ENCODE results near the gene OR52W1. TPM values are rescaled to one million over a fixed set of nuclear protein-coding genes. Genes with fewer than 3 reads are reported as not detected.

OR52W1 gene
- total RNA-seq, 1 donor from 2014 or later, result not detected

- Mint-ChIP-seq H3K27me3 (ENCODE audit: low read depth) (no peaks in the 10 kb centered on the region), H3K4me3 (no peak overlapping the region), H3K27ac (ENCODE audit: unreplicated experiment) (no peak overlapping the region), H3K9me3 (no peaks in the 10 kb centered on the region), H3K4me1 (peaks cover 6% of the 10 kb centered on the region), H3K36me3 (ENCODE audit: low read depth) (peaks cover 3% of the 10 kb centered on the region)
- DNase-seq (ENCODE audit: low read depth, low spot score), result no peak
- no peak for TF ChIP-seq CTCF (conservative IDR thresholded peaks at IDR 0.05)
Observed at GRCh38 chr11:6200975-6201374, 2.0 kb downstream of the OR52W1 start.

GRCh38 chr11:6201481-6201880 lies 2.5 kb downstream of the OR52W1 start:
- H3K36me3 Mint-ChIP-seq (ENCODE audit: low read depth), result peaks cover 3% of the 10 kb centered on the region
- TF ChIP-seq CTCF (conservative IDR thresholded peaks at IDR 0.05), result no peak

GRCh38 chr11:6202041-6202440 lies 3.0 kb downstream of the OR52W1 start:
- Mint-ChIP-seq H3K9me3 (no peaks in the 10 kb centered on the region), H3K36me3 (ENCODE audit: low read depth) (peaks cover 3% of the 10 kb centered on the region), H3K4me1 (peaks cover 6% of the 10 kb centered on the region), H3K4me3 (no peak overlapping the region), H3K27me3 (ENCODE audit: low read depth) (no peaks in the 10 kb centered on the region), H3K27ac (ENCODE audit: unreplicated experiment) (no peak overlapping the region)
- TF ChIP-seq CTCF (conservative IDR thresholded peaks at IDR 0.05), result no peak
- no peak for DNase-seq (ENCODE audit: low read depth, low spot score)

More at GRCh38 chr11:6201481-6201880, 2.5 kb downstream of the OR52W1 start:
- H3K27me3 Mint-ChIP-seq (ENCODE audit: low read depth), result no peaks in the 10 kb centered on the region
- H3K9me3 Mint-ChIP-seq, result no peaks in the 10 kb centered on the region
- H3K4me3 Mint-ChIP-seq, result no peak overlapping the region
- peaks cover 6% of the 10 kb centered on the region for H3K4me1 Mint-ChIP-seq
- no peak overlapping the region for H3K27ac Mint-ChIP-seq (ENCODE audit: unreplicated experiment)
- DNase-seq (ENCODE audit: low read depth, low spot score), result no peak

GRCh38 chr11:6203327-6203726 lies 4.3 kb downstream of the OR52W1 start:
- Mint-ChIP-seq H3K4me3 (no peak overlapping the region), H3K27me3 (ENCODE audit: low read depth) (no peaks in the 10 kb centered on the region), H3K27ac (ENCODE audit: unreplicated experiment) (no peak overlapping the region), H3K4me1 (peaks cover 6% of the 10 kb centered on the region), H3K9me3 (no peaks in the 10 kb centered on the region), H3K36me3 (ENCODE audit: low read depth) (peaks cover 3% of the 10 kb centered on the region)
- no peak for TF ChIP-seq CTCF (conservative IDR thresholded peaks at IDR 0.05)
- no peak for DNase-seq (ENCODE audit: low read depth, low spot score)

- H3K9me3 Mint-ChIP-seq, result no peaks in the 10 kb centered on the region
- no peak for TF ChIP-seq CTCF (conservative IDR thresholded peaks at IDR 0.05)
- no peak overlapping the region for H3K4me3 Mint-ChIP-seq
- peaks cover 8% of the 10 kb centered on the region for H3K36me3 Mint-ChIP-seq (ENCODE audit: low read depth)
- peaks cover 6% of the 10 kb centered on the region for H3K4me1 Mint-ChIP-seq
- H3K27me3 Mint-ChIP-seq (ENCODE audit: low read depth), result no peaks in the 10 kb centered on the region
- H3K27ac Mint-ChIP-seq (ENCODE audit: unreplicated experiment), result no peak overlapping the region
- DNase-seq (ENCODE audit: low read depth, low spot score), result no peak
Observed at GRCh38 chr11:6204706-6205105, 5.7 kb downstream of the OR52W1 start.

GRCh38 chr11:6205366-6205765 lies 6.3 kb downstream of the OR52W1 start, which contains the start of gene C11orf42:
TSS of gene C11orf42 (plus strand) at chr11:6205557. CDS start at chr11:6205616, 59 bp downstream.
- Mint-ChIP-seq H3K36me3 (ENCODE audit: low read depth) (peaks cover 8% of the 10 kb centered on the region), H3K27me3 (ENCODE audit: low read depth) (no peaks in the 10 kb centered on the region), H3K4me3 (no peak within 1 kb of the TSS), H3K4me1 (peaks cover 6% of the 10 kb centered on the region), H3K9me3 (no peaks in the 10 kb centered on the region), H3K27ac (ENCODE audit: unreplicated experiment) (no peak within 1 kb of the TSS)
- no peak for TF ChIP-seq CTCF (conservative IDR thresholded peaks at IDR 0.05)
- DNase-seq (ENCODE audit: low read depth, low spot score), result no peak
